Vagina (tissue), 2 donors: Measurements from ENCODE around the gene METTL4.

Source experiments
- CTCF ChIP-seq, 3 experiments: fragments of 450-650 bp in 2 of 3; fragments of 200-600 bp in 1 of 3; sonication (generic) in 1 of 3; IDR thresholded peaks; one replicate each; pipeline ENCODE4 v1.5.1; 2017 to 2019; ENCODE audit warnings: antibody characterized with exemption in 3 of 3, mild to moderate bottlenecking in 2 of 3, moderate library complexity in 2 of 3
- POLR2A ChIP-seq, 2 donors: fragments of 450-650 bp; IDR thresholded peaks; one replicate each; pipeline ENCODE4 v1.6.1; 2017; ENCODE audit warnings: antibody characterized with exemption in 2 of 2, mild to moderate bottlenecking in 2 of 2, moderate library complexity in 2 of 2
- POLR2AphosphoS5 ChIP-seq, 2 donors: sonication (generic); formaldehyde crosslinking; IDR thresholded peaks; one replicate each; pipeline ENCODE4 v1.9.0; 2017; ENCODE audit warnings: antibody characterized with exemption in 2 of 2, mild to moderate bottlenecking in 2 of 2, low read depth in 1 of 2; ENCODE audit not compliant: insufficient read depth in 1 of 2

- TF ChIP-seq CTCF (IDR thresholded peaks at IDR 0.05): peak in 2 of 3 experiments; percentile 62 to 74
- TF ChIP-seq POLR2AphosphoS5 (IDR thresholded peaks at IDR 0.05; ENCODE audit: insufficient read depth in 1 of 2, low read depth in 1 of 2): no peak
- TF ChIP-seq POLR2A (IDR thresholded peaks at IDR 0.05): no peak
Measured at GRCh38 chr18:2547477-2548087, 23.7 kb downstream of the METTL4 start.
